Middle frontal gyrus (tissue), 1 donor: Measurements from ENCODE around the gene AIRE.
"Not testable (repeated sequence)": the region's sequence is repeated elsewhere in the genome, so short reads cannot be mapped to it uniquely, and the experiment has no call there.

Source experiments
- DNase-seq: peaks from one replicate; pipeline ENCODE4 v3.0.0-alpha.2; 2015; ENCODE audit warnings: low spot score; ENCODE audit errors: extremely low spot score

Gene AIRE

GRCh38 chr21:44335266-44336059 is 49.8 kb downstream of the AIRE start:
- no peak for DNase-seq

GRCh38 chr21:44337449-44337848 is 51.8 kb downstream of the AIRE start:
- DNase-seq: no peak

- DNase-seq: no peak
These were observed 52.5 kb downstream of the AIRE start for GRCh38 chr21:44337941-44338895.

GRCh38 chr21:44338971-44339910 is 53.6 kb downstream of the AIRE start, which contains the start of gene CFAP410:
CFAP410 (minus strand) TSS chr21:44339390; CDS start chr21:44339194, 196 bp downstream.
- DNase-seq: peak; percentile 93

GRCh38 chr21:44341726-44342458 is 56.2 kb downstream of the AIRE start:
- DNase-seq: not testable (repeated sequence)

- not testable (repeated sequence) for DNase-seq
These were observed 57.3 kb downstream of the AIRE start for GRCh38 chr21:44342981-44343380.

- no peak for DNase-seq
These were observed 59.0 kb downstream of the AIRE start for GRCh38 chr21:44344541-44345183.

GRCh38 chr21:44345495-44345894 is 59.8 kb downstream of the AIRE start:
- DNase-seq: no peak

- DNase-seq: no peak
These were observed 62.3 kb downstream of the AIRE start for GRCh38 chr21:44347911-44348451.
